Parietal lobe (tissue), 2 donors: ENCODE measurements around the gene SP5. TPM values are rescaled to one million over a fixed set of nuclear protein-coding genes. Genes with fewer than 3 reads are reported as not detected.

Source experiments
- small RNA-seq: library from RNA; depleted of rRNA; stranded (forward); fragments of <200 nt; gene quantifications from one replicate; pipeline ENCODE3, GENCODE V24; 2014; ENCODE audit warnings: low replicate concordance
- total RNA-seq: library from RNA; depleted of rRNA; stranded (reverse); fragments of >200 nt; gene quantifications from one replicate; pipeline ENCODE4 v1.2.3, GENCODE V29; 2014

Gene SP5
- total RNA-seq, result 0.63 TPM

DNA sequence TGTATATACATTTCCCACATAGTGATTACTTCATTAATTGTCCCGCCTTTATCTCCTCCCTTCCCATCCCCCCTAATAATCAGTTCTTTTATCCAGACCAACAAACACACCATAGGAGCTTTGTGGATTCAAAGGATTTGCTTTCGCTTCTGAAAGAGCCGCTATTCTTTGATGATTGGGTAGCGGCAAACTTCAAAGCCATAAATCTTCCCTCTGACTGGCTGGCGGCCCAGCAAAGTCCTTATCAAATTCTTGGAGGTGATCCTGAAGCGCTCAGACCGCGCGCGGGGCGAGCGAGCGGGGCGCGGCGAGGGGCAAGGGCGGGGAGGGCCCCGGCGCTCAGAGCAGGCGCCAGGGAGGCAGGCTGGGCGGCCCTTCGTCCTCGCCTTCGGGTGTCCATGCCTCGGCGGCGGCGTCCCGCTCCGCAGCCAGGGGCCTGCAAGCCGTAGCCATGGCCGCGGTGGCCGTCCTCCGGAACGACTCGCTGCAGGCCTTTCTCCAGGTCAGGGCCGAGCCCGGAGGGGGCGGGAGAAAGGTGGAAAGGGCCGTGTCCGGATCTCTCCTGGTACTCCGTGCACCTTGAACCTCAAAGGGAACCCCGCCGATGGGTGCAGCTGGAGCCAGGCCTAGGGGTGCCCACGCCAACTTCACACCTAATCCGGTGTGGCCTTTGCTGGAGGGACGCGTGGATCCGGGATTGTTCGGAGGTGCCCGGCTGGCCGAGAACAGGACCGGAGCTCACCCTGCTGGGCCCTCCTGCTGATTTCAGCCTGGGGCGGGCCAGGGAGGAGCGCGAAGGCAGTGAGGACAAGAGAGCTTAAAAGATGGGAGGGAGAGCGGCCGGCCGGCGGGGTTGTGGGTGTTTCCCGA is at the start of gene SP5:
TSS of gene SP5 (plus strand) at position 276 of the 870 bp plus-strand sequence. CDS start at position 452, 176 bp downstream.

Small RNA genes within 50 kb of the gene (small RNA-seq; reads per million reads assigned to genes)
- not detected for gene RF02271

Other genes with a start within 250 kb of the SP5 start
- not detected for gene ERICH2, start 55.0 kb downstream of the SP5 start, total RNA-seq
- gene GAD1, start 101.5 kb downstream of the SP5 start, total RNA-seq, result 162 TPM
- gene GORASP2, start 213.9 kb downstream of the SP5 start, total RNA-seq, result 25.4 TPM